Left ventricle myocardium inferior (tissue), 1 donor: ENCODE measurements around the gene TSPEAR. TPM values are rescaled to one million over a fixed set of nuclear protein-coding genes. Genes with fewer than 3 reads are reported as not detected.
A peak's percentile ranks its signal among the peaks of the same experiment; 100 is the strongest.

Source experiments
- DNase-seq: peaks from one replicate; pipeline ENCODE4 v3.0.0-alpha.2; 2020
- H3K27ac ChIP-seq: fragments of 200-600 bp; replicated peaks from 2 replicates; pipeline ENCODE4 v1.8.0; 2021
- H3K27me3 ChIP-seq: fragments of 200-600 bp; 2 replicates; pipeline ENCODE4 v1.8.0; 2021; ENCODE audit warnings: low read depth
- H3K36me3 ChIP-seq: fragments of 200-600 bp; 2 replicates; pipeline ENCODE4 v1.8.0; 2021
- H3K4me1 ChIP-seq: fragments of 200-600 bp; 2 replicates; pipeline ENCODE4 v1.8.0; 2021
- H3K4me3 ChIP-seq: fragments of 200-600 bp; 2 replicates; pipeline ENCODE4 v1.8.0; 2021; ENCODE audit warnings: mild to moderate bottlenecking, moderate library complexity
- H3K9me3 ChIP-seq: fragments of 200-600 bp; replicated peaks from 2 replicates; pipeline ENCODE4 v1.8.0; 2021
- intact Hi-C: fragments of 100-400 bp; cut with micrococcal nuclease; formaldehyde crosslinking; loops from one replicate; pipeline ENCODE4 v1.11.0; 2022
- total RNA-seq: library from RNA; stranded (reverse); fragmentation: NEBNext Ultra II Directional; extraction: Animal tissue kit (Norgen Biotek cat#: 25700); gene quantifications from one replicate; pipeline ENCODE4 v1.2.1, GENCODE V29; 2021
- TF ChIP-seq, protein P1 (sequence below): fragments of 200-600 bp; IDR thresholded peaks from 2 replicates; pipeline ENCODE4 v1.8.0; 2021; ENCODE audit warnings: antibody characterized with exemption, mild to moderate bottlenecking, borderline replicate concordance
- donor health status: DM: no; HTN: yes; CAD: no; lungs with severe emphysema.

Gene TSPEAR
- total RNA-seq, 1 donor from 2014 or later: 3.3 TPM

DNA sequence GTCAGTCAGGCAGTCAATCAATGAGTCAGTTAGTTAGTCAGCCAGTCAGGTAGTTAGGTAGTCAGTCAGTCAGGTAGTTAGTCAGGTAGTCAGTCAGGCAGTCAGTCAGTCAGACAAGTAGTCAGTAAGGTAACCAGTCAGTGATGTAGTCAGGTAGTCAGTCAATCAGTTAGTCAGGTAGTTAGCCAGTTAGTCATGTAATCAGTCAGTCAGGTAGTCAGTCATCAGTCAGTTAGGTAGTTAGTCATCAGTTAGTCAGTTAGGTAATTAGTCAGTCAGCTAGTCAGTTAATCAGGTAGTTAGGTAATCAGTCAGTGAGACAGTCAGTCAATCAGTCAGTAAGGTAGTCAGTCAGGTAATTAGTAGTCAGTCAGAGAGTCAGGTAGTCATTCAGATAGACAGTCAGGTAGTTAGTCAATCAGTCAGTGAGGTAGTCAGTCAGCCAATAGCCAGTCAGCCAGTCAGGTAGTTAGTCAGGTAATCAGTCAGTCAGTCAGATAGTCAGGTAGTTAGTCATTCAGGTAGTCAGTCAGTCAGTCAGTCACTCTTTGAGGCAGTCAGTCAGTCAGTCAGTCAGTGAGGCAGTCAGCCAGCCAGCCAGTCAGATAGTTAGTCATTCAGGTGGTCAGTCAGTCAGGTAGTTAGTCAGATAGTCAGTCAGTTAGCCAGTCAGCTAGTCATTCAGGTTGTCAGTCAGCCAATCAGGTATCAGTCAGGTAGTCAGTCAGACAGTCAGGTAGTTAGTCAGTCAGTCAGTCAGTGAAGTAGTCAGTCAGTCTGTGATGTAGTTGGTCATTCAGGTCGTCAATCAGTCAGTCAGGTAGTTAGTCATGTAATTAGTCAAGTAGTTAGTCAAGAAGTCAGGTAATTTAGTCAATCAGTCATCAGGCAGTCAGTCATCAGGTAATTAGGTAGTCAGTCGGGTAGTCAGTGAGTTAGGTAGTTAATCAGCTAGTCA lies 186.7 kb downstream of the TSPEAR start:
- TF ChIP-seq, protein P1, sequence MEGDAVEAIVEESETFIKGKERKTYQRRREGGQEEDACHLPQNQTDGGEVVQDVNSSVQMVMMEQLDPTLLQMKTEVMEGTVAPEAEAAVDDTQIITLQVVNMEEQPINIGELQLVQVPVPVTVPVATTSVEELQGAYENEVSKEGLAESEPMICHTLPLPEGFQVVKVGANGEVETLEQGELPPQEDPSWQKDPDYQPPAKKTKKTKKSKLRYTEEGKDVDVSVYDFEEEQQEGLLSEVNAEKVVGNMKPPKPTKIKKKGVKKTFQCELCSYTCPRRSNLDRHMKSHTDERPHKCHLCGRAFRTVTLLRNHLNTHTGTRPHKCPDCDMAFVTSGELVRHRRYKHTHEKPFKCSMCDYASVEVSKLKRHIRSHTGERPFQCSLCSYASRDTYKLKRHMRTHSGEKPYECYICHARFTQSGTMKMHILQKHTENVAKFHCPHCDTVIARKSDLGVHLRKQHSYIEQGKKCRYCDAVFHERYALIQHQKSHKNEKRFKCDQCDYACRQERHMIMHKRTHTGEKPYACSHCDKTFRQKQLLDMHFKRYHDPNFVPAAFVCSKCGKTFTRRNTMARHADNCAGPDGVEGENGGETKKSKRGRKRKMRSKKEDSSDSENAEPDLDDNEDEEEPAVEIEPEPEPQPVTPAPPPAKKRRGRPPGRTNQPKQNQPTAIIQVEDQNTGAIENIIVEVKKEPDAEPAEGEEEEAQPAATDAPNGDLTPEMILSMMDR: no peak
- intact Hi-C loops: no loop called here
- H3K36me3 ChIP-seq: no peaks in the 10 kb centered on the region
- peaks cover 32% of the 10 kb centered on the region for H3K27me3 ChIP-seq
- no peak overlapping the region for H3K27ac ChIP-seq
- no peaks in the 10 kb centered on the region for H3K4me1 ChIP-seq
- no peaks in the 10 kb centered on the region for H3K9me3 ChIP-seq
- DNase-seq: no peak
- H3K4me3 ChIP-seq: no peak overlapping the region

DNA sequence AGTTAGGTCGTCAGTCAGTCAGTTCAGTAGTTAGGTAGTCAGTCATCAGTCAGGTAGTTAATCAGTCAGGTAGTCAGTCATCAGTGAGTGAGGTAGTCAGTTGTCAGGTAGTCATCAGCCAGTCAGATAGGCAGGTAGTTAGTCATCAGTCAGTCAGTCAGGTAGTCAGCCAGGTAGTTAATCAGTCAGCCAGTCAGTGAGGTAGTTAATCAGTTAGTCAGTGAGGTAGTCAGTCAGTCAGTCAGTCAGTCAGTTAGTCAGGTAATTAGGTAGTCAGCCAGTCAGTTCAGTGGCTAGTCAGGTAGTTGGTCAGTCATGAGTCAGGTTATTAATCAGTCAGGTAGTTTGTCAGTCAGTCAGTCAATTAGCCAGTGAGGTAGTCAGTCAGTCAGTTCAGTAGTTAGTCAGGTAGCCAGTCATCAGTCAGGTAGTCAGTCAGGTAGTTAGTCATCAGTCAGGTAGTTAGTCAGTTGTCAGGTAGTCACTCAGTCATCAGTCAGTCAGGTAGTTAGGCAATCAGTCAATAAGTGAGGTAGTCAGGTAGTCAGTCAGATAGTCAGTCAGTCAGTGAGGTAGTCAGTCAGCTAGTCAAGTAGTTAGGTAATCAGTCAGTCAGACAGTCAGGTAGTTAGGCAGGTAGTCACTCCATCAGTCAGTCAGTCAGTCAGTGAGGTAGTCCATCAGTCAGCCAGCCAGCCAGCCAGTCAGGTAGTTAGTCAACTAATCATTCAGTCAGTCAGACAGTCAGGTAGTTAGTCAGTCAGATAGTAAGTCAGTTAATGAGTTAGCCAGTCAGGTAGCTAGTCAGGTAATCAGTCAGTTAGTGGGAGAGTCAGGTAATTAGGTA lies 187.6 kb downstream of the TSPEAR start:
- TF ChIP-seq, protein P1: no peak
- Histone ChIP-seq H3K27ac (no peak overlapping the region), H3K36me3 (no peaks in the 10 kb centered on the region), H3K27me3 (peaks cover 36% of the 10 kb centered on the region), H3K9me3 (no peaks in the 10 kb centered on the region), H3K4me3 (no peak overlapping the region), H3K4me1 (no peaks in the 10 kb centered on the region)
- DNase-seq: no peak
- intact Hi-C loops: no loop called here

DNA sequence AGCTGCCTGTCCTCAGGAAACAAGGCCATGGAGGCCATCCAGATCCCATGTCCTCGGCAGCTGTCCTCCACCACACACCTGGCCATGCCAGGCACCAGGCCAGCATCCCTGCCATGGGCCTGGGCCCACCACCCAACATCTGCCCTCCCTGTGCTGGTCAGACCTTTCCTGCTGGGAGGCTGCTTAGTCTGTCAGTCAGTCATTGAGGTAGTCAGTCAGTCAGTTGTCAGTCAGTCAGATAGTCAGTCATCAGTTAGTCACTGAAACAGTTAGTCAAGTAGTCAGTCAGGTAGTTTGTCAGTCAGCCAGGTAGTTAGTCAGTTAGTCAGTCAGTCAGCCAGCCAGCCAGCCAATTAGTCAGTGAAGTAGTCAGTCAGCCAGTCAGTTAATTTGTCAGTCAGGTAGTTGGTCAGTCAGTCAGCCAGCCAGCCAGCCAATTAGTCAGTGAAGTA lies 188.6 kb downstream of the TSPEAR start:
- DNase-seq: no peak
- TF ChIP-seq, protein P1: no peak
- Histone ChIP-seq H3K36me3 (no peaks in the 10 kb centered on the region), H3K27me3 (peaks cover 36% of the 10 kb centered on the region), H3K4me3 (no peak overlapping the region), H3K27ac (no peak overlapping the region), H3K9me3 (no peaks in the 10 kb centered on the region), H3K4me1 (no peaks in the 10 kb centered on the region)
- intact Hi-C loops: no loop called here

DNA sequence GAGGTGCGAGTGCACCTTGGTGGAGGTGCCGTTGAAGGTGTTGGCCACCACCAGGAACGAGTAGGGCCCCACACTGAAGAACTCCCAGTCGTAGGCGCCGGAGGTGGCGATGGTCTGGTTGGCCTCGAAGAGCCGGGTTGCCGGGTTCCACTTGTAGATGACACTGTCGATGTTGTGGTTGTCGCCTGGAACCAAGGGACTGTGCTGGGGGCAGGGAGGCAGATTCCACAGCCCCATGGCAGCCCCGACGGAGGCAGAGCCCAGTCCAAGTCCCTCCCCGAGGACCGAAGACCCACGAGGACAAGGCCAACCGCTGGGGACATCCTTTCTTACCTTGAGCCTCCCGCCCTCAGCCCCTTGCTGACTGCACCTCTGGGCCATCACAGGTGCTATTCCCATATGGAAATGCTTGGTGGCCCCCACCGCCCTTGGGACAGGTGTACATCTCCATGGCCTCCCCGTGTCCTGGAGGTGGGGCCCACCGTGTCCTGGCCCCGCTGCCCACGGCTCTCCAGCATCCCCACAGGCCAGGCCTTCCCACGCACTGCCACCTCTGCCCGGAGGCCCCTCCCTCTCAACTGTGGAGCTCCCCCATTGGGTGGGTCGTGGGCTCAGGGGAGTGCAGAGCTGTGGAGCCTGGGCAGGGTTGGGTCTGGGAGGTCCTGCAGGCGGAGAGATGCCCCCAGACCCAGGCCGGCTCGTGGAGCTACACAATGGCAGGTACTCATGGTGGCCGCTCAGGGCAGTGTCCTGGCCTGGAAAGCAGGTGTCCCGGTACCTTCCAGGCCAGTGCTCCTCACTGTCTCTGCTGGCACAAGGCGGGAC lies 189.2 kb downstream of the TSPEAR start:
- intact Hi-C loops: no loop called here
- TF ChIP-seq, protein P1: no peak
- Histone ChIP-seq H3K27me3 (peaks cover 36% of the 10 kb centered on the region), H3K27ac (no peak overlapping the region), H3K36me3 (no peaks in the 10 kb centered on the region), H3K4me1 (no peaks in the 10 kb centered on the region), H3K9me3 (no peaks in the 10 kb centered on the region), H3K4me3 (no peak overlapping the region)
- peak; percentile 7 for DNase-seq

DNA sequence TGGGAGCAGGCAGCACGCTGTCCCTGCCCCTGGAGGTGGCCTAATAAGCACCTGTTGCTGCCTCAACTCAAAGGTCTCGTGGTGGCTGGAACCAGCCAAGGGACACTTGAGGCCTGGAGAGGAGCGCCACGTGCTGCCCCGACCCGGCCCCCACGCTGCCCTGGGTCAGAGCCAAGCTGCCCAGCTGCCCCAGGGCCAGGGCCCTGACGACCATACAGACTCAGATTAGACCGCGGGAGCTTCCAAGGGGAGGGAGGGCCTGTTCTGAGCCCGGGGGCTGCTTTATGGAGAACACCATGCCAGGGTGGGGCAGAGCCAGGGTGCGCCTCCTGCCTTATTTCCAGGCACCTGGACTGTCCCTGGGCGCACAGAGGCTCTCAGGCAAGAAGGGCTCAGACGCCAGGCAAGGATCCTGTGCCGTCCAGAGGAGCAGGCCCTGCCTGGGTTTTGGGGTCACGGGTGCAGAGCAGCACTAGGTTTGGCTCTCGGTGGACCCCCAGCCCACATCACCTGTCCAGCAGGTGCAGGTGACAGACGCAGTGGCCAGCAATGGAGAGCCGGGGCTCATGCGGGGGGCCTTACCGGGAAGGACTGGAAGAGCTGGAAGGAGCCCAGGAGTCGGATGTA lies 190.0 kb downstream of the TSPEAR start:
- Histone ChIP-seq H3K27me3 (peaks cover 36% of the 10 kb centered on the region), H3K36me3 (no peaks in the 10 kb centered on the region), H3K4me1 (no peaks in the 10 kb centered on the region), H3K27ac (no peak overlapping the region), H3K9me3 (no peaks in the 10 kb centered on the region), H3K4me3 (no peak overlapping the region)
- intact Hi-C loops: no loop called here
- TF ChIP-seq, protein P1: no peak
- DNase-seq: peak; percentile 13
